ENCODE measurements around the gene SFTPA2.
"Not testable (repeated sequence)": the region's sequence is repeated elsewhere in the genome, so short reads cannot be mapped to it uniquely, and the experiment has no call there.

SFTPA2 gene

DNA sequence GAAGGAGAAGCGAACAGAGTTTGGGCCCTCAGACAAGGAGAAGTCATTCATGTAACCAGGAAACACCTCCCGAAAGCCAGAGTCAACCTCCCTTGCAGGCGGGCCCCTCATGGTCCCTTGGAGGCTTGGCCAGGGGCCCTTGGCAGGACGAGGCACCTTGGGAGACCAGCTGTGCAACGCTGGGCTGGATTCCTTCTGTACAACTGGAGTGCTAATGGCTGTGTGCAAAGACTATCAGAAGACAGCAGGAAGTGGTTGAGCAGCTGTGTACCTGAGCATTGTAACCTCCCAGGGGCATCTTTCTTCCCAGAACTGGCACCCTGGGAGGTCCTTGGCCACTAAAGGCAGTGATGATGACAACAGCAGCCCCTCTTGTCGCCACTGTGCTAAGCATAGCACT, 38.5 kb downstream of the SFTPA2 start:
- not testable (repeated sequence) for H3K23ac ChIP-seq (ENCODE audit: low read length); H2BK120ac ChIP-seq (ENCODE audit: low read depth, low read length); H2AK5ac ChIP-seq (ENCODE audit: low read length); H3K9ac ChIP-seq (ENCODE audit: low read length); H4K8ac ChIP-seq (ENCODE audit: low read depth, low read length); H3K36me3 ChIP-seq (ENCODE audit: control insufficient read depth, insufficient read depth, low read length); H3K27me3 ChIP-seq (ENCODE audit: insufficient read depth, low read length, poor library complexity); H4K5ac ChIP-seq (ENCODE audit: low read length); H3K4me3 ChIP-seq (ENCODE audit: low read length); H3K56ac ChIP-seq (ENCODE audit: low read length); H3K27ac ChIP-seq (ENCODE audit: low read depth, low read length); H2BK15ac ChIP-seq (replicated peaks; ENCODE audit: low read depth); H2BK5ac ChIP-seq (ENCODE audit: low read length); H3K4me2 ChIP-seq (ENCODE audit: low read length); H3K4ac ChIP-seq (ENCODE audit: low read depth, low read length); H3K18ac ChIP-seq (ENCODE audit: low read length); H3K79me2 ChIP-seq (ENCODE audit: control insufficient read depth, insufficient read depth, low read length); DNase-seq; H3K4me1 ChIP-seq (ENCODE audit: control insufficient read depth, low read depth, low read length); H3K79me1 ChIP-seq (ENCODE audit: low read length)
- no CpG with 5 or more reads among the region's 6 CpGs for WGBS (ENCODE audit: extremely low coverage, insufficient coverage, low lambda C conversion rate)

DNA sequence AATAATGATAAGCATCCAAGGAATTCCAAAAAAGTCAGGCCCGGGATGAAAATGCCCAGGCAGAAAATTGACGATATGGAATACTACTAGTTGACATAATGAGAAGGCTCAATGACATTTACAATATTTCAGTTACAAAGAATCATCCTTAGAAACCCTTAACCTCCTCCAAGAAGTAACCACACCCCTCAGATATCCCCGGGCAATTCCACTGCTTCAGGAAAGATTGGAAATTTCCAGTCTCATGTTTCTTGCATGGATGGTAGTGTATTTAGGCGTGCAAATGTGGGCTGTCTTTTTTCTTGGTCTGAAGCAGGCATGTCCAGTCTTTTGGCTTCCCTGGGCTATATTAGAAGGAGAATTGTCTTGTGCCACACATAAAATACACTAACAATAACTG, 42.6 kb downstream of the SFTPA2 start:
- not testable (repeated sequence) for H3K36me3 ChIP-seq (ENCODE audit: control insufficient read depth, insufficient read depth, low read length); H3K4ac ChIP-seq (ENCODE audit: low read depth, low read length); H3K4me3 ChIP-seq (ENCODE audit: low read length); H2AK5ac ChIP-seq (ENCODE audit: low read length); H3K56ac ChIP-seq (ENCODE audit: low read length); H2BK120ac ChIP-seq (ENCODE audit: low read depth, low read length); H3K27me3 ChIP-seq (ENCODE audit: insufficient read depth, low read length, poor library complexity); H3K79me2 ChIP-seq (ENCODE audit: control insufficient read depth, insufficient read depth, low read length); H3K23ac ChIP-seq (ENCODE audit: low read length); H2BK15ac ChIP-seq (replicated peaks; ENCODE audit: low read depth); H3K4me1 ChIP-seq (ENCODE audit: control insufficient read depth, low read depth, low read length); H4K5ac ChIP-seq (ENCODE audit: low read length); H3K9ac ChIP-seq (ENCODE audit: low read length); H2BK5ac ChIP-seq (ENCODE audit: low read length); DNase-seq; H4K8ac ChIP-seq (ENCODE audit: low read depth, low read length); H3K4me2 ChIP-seq (ENCODE audit: low read length); H3K27ac ChIP-seq (ENCODE audit: low read depth, low read length); H3K18ac ChIP-seq (ENCODE audit: low read length); H3K79me1 ChIP-seq (ENCODE audit: low read length)
- no CpG with 5 or more reads among the region's 4 CpGs for WGBS (ENCODE audit: extremely low coverage, insufficient coverage, low lambda C conversion rate)

DNA sequence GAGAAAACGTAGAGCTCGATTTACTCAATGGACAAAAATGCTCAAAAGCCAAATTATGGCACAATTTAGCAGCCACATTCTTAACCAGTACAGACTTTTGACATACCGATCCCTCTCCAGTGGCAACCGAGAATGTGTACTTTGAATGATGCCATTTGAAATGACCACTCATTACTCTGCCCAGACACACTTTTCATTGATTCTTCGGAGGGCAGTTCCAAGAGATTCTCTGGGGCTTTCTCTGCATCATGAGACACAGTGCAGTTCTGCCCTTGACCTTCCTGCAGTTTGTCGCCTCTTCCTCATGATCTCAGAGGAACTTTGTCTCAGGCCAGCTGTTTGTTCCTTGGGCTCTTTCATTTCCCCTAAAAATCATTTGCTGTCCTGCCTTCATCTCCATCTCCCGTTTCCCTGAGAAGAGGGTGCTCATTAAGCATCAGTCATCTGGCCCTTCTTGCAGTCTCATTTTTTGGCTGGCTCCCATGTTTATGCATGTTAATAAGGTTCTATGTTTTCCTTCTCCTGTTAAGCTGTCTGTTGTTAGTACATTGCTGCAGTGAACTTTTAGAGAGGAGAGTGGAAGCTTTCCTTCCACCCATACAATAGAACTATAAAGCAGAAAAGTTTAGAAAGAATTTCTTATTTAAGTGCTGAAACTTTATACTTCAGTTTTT, 43.5 kb downstream of the SFTPA2 start:
- H3K9ac ChIP-seq (ENCODE audit: low read length); H2BK120ac ChIP-seq (ENCODE audit: low read depth, low read length); H4K5ac ChIP-seq (ENCODE audit: low read length); H3K56ac ChIP-seq (ENCODE audit: low read length); H3K36me3 ChIP-seq (ENCODE audit: control insufficient read depth, insufficient read depth, low read length); H3K4me3 ChIP-seq (ENCODE audit: low read length); H3K18ac ChIP-seq (ENCODE audit: low read length); H2BK5ac ChIP-seq (ENCODE audit: low read length); H3K4me1 ChIP-seq (ENCODE audit: control insufficient read depth, low read depth, low read length); H4K8ac ChIP-seq (ENCODE audit: low read depth, low read length); H3K27ac ChIP-seq (ENCODE audit: low read depth, low read length); H3K27me3 ChIP-seq (ENCODE audit: insufficient read depth, low read length, poor library complexity); H3K79me2 ChIP-seq (ENCODE audit: control insufficient read depth, insufficient read depth, low read length); H2AK5ac ChIP-seq (ENCODE audit: low read length); H3K4me2 ChIP-seq (ENCODE audit: low read length); H3K23ac ChIP-seq (ENCODE audit: low read length); H3K4ac ChIP-seq (ENCODE audit: low read depth, low read length); DNase-seq; H2BK15ac ChIP-seq (replicated peaks; ENCODE audit: low read depth); H3K79me1 ChIP-seq (ENCODE audit: low read length): not testable (repeated sequence)
- WGBS (ENCODE audit: extremely low coverage, insufficient coverage, low lambda C conversion rate) = no CpG with 5 or more reads among the region's 7 CpGs

DNA sequence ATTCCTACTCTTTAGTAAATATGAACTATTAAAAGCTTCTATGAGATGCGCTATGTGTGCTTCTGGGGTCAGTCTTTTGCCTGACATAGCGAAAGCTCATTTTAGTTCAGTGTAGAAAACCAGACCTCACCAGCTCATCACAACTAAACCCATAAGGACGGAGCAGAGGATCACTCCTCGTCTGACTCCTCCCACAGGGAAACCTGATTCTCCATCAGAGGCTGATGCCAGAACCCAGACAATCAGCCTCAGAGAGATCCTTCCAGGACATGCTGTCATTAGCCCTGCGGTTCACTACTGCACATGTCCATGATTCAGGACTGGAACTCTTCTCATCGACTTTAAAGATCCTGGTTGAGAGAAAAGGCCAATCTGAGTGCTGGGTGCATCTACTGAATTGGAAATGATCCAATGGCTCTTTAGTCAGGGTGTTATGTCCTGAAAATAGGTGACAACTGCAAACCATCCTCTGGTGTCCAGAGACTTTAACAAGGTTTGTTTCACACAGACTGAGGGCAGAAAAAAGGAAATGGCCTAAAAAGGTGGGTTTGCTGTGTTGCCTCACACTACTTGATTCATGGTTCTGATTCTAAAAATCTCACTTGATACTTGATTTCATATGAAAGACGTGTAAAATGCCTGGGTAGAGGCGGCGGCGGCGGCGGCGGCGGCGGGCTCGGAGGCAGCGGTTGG, 48.2 kb downstream of the SFTPA2 start, which contains the start of gene EIF5AL1:
EIF5AL1 (plus strand) TSS at position 643 of the 693 bp plus-strand sequence. CDS start 117 bp downstream, outside the sequence.
- H3K27ac ChIP-seq (ENCODE audit: low read depth, low read length); H3K79me2 ChIP-seq (ENCODE audit: control insufficient read depth, insufficient read depth, low read length); H3K4me3 ChIP-seq (ENCODE audit: low read length); H2AK5ac ChIP-seq (ENCODE audit: low read length); DNase-seq; H4K5ac ChIP-seq (ENCODE audit: low read length); H3K18ac ChIP-seq (ENCODE audit: low read length); H2BK15ac ChIP-seq (replicated peaks; ENCODE audit: low read depth); H3K4me1 ChIP-seq (ENCODE audit: control insufficient read depth, low read depth, low read length); H2BK5ac ChIP-seq (ENCODE audit: low read length); H3K79me1 ChIP-seq (ENCODE audit: low read length); H3K27me3 ChIP-seq (ENCODE audit: insufficient read depth, low read length, poor library complexity); H4K8ac ChIP-seq (ENCODE audit: low read depth, low read length); H3K4ac ChIP-seq (ENCODE audit: low read depth, low read length); H3K23ac ChIP-seq (ENCODE audit: low read length); H3K36me3 ChIP-seq (ENCODE audit: control insufficient read depth, insufficient read depth, low read length); H2BK120ac ChIP-seq (ENCODE audit: low read depth, low read length); H3K56ac ChIP-seq (ENCODE audit: low read length); H3K9ac ChIP-seq (ENCODE audit: low read length); H3K4me2 ChIP-seq (ENCODE audit: low read length): not testable (repeated sequence)
- no CpG with 5 or more reads among the region's 17 CpGs for WGBS (ENCODE audit: extremely low coverage, insufficient coverage, low lambda C conversion rate)

DNA sequence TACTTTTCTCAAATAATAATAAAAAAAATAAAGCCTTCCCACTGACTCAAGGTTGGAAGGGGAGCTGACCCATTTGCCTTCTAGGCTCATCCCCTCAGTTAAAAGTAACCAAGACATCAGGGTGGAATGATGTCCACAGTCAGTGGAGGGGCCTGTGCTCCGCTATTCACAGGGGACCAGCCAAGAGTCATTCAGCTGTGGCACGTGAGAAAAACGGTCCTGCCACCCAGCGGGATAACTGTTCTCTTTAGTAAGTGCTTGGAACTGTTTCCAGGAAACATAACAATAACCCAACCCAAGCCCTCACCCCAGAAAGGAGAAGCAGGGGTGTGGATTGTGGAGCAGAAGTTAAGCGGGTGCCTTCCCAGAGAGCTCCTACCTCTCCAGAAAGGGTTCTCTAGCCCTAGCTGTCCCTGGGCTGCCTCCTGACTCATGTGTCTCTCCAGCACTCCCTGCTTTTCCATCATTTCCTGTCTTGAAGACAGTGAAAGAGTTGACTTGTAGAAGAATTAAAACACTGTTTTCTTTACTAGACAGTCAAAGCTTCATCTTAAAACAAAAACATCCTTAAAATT, 50.2 kb downstream of the SFTPA2 start:
- not testable (repeated sequence) for H3K79me1 ChIP-seq (ENCODE audit: low read length); H3K27me3 ChIP-seq (ENCODE audit: insufficient read depth, low read length, poor library complexity); H3K18ac ChIP-seq (ENCODE audit: low read length); H4K8ac ChIP-seq (ENCODE audit: low read depth, low read length); H3K4me1 ChIP-seq (ENCODE audit: control insufficient read depth, low read depth, low read length); H3K56ac ChIP-seq (ENCODE audit: low read length); H2BK120ac ChIP-seq (ENCODE audit: low read depth, low read length); H3K36me3 ChIP-seq (ENCODE audit: control insufficient read depth, insufficient read depth, low read length); H3K4me2 ChIP-seq (ENCODE audit: low read length); H3K4ac ChIP-seq (ENCODE audit: low read depth, low read length); H2BK5ac ChIP-seq (ENCODE audit: low read length); H3K9ac ChIP-seq (ENCODE audit: low read length); DNase-seq; H3K4me3 ChIP-seq (ENCODE audit: low read length); H2AK5ac ChIP-seq (ENCODE audit: low read length); H3K79me2 ChIP-seq (ENCODE audit: control insufficient read depth, insufficient read depth, low read length); H2BK15ac ChIP-seq (replicated peaks; ENCODE audit: low read depth); H3K23ac ChIP-seq (ENCODE audit: low read length); H3K27ac ChIP-seq (ENCODE audit: low read depth, low read length); H4K5ac ChIP-seq (ENCODE audit: low read length)
- no CpG with 5 or more reads among the region's 5 CpGs for WGBS (ENCODE audit: extremely low coverage, insufficient coverage, low lambda C conversion rate)
